DOHH2 (cell line): Measurements from ENCODE around the gene VEGFA.

ENCODE experiments used
- H3F3A ChIP-seq: fragments of 200-600 bp; sonication (generic), shearing (Covaris generic); 2 replicates; pipeline ENCODE4 v1.6.0; 2016; ENCODE audit warnings: antibody characterized with exemption, mild to moderate bottlenecking; ENCODE audit not compliant: control insufficient read depth, insufficient read depth
- H3K27ac ChIP-seq: fragments of 200-600 bp; sonication (generic); 2 replicates; pipeline ENCODE4 v1.5.1; 2014; ENCODE audit warnings: low read depth, mild to moderate bottlenecking, low read length, moderate library complexity
- H3K27me3 ChIP-seq: fragments of 200-600 bp; sonication (generic); 2 replicates; pipeline ENCODE4 v1.6.1; 2014; ENCODE audit warnings: mild to moderate bottlenecking, low read length, mixed read lengths; ENCODE audit not compliant: control insufficient read depth
- H3K36me3 ChIP-seq: fragments of 200-600 bp; sonication (generic); 2 replicates; pipeline ENCODE4 v1.6.1; 2014; ENCODE audit warnings: mild to moderate bottlenecking, low read length, moderate library complexity, mixed read lengths; ENCODE audit not compliant: control insufficient read depth
- H3K4me1 ChIP-seq: fragments of 200-600 bp; sonication (generic); 2 replicates; pipeline ENCODE4 v1.6.1; 2014; ENCODE audit warnings: mild to moderate bottlenecking, low read length, mixed read lengths; ENCODE audit not compliant: control insufficient read depth
- H3K4me2 ChIP-seq: fragments of 200-600 bp; sonication (generic); 2 replicates; pipeline ENCODE4 v1.6.0; 2014; ENCODE audit warnings: mild to moderate bottlenecking, low read length, moderate library complexity
- H3K4me3 ChIP-seq: fragments of 200-600 bp; sonication (generic); 2 replicates; pipeline ENCODE4 v1.5.1; 2014; ENCODE audit warnings: mild to moderate bottlenecking, low read length, mixed read lengths
- H3K79me2 ChIP-seq: fragments of 200-600 bp; sonication (generic); 2 replicates; pipeline ENCODE4 v1.6.1; 2014; ENCODE audit warnings: mild to moderate bottlenecking, low read length, mixed read lengths; ENCODE audit not compliant: control insufficient read depth
- H3K9me2 ChIP-seq: fragments of 200-600 bp; sonication (generic); replicated peaks from 2 replicates; pipeline ENCODE4 v1.6.1; 2014; ENCODE audit warnings: mild to moderate bottlenecking, low read length, mixed read lengths; ENCODE audit not compliant: control insufficient read depth
- H3K9me3 ChIP-seq: fragments of 200-600 bp; sonication (generic); 2 replicates; pipeline ENCODE4 v1.6.1; 2014; ENCODE audit warnings: antibody characterized with exemption, low read length, mixed read lengths; ENCODE audit not compliant: control insufficient read depth, insufficient read depth
- H4K20me1 ChIP-seq: fragments of 200-600 bp; sonication (generic); 2 replicates; pipeline ENCODE4 v1.6.0; 2014; ENCODE audit warnings: low read depth, mild to moderate bottlenecking, antibody characterized with exemption, low read length, moderate library complexity; ENCODE audit not compliant: control insufficient read depth, insufficient read depth
- CTCF ChIP-seq: fragments of 200-600 bp; sonication (generic); IDR thresholded peaks from one replicate; pipeline ENCODE4 v1.5.1; 2014; ENCODE audit warnings: antibody characterized with exemption, mild to moderate bottlenecking, low read depth, low read length; ENCODE audit not compliant: poor library complexity, severe bottlenecking
- EZH2phosphoT487 ChIP-seq: fragments of 200-600 bp; sonication (generic); IDR thresholded peaks from 2 replicates; pipeline ENCODE4 v1.6.1; 2017; ENCODE audit warnings: borderline replicate concordance, mild to moderate bottlenecking, antibody characterized with exemption, low read length, moderate library complexity, mixed read lengths

The VEGFA gene

DNA sequence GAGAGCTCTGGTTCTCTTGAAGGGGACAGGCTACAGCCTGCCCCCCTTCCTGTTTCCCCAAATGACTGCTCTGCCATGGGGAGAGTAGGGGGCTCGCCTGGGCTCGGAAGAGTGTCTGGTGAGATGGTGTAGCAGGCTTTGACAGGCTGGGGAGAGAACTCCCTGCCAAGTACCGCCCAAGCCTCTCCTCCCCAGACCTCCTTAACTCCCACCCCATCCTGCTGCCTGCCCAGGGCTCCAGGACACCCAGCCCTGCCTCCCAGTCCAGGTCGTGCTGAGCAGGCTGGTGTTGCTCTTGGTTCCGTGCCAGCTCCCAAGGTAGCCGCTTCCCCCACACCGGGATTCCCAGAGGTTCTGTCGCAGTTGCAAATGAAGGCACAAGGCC, 9.8 kb downstream of the VEGFA start:
- Histone ChIP-seq H3K79me2 (peaks cover 22% of the 10 kb centered on the region), H4K20me1 (peaks cover 20% of the 10 kb centered on the region), H3K4me1 (peaks cover 14% of the 10 kb centered on the region), H3F3A (no peaks in the 10 kb centered on the region), H3K4me3 (no peak overlapping the region), H3K9me3 (no peaks in the 10 kb centered on the region), H3K4me2 (no peak overlapping the region), H3K27me3 (no peaks in the 10 kb centered on the region), H3K9me2 (no peaks in the 10 kb centered on the region), H3K27ac (no peak overlapping the region), H3K36me3 (peaks cover 92% of the 10 kb centered on the region)
- TF ChIP-seq CTCF (no peak), EZH2phosphoT487 (no peak)

GRCh38 chr6:43780293-43780692, 10.3 kb downstream of the VEGFA start:
- peaks cover 9% of the 10 kb centered on the region for H3K4me1 ChIP-seq
- H3F3A ChIP-seq, result no peaks in the 10 kb centered on the region
- no peaks in the 10 kb centered on the region for H3K9me2 ChIP-seq
- H3K27ac ChIP-seq, result no peak overlapping the region
- no peak overlapping the region for H3K4me2 ChIP-seq
- H3K4me3 ChIP-seq, result no peak overlapping the region
- H3K27me3 ChIP-seq, result no peaks in the 10 kb centered on the region
- H3K36me3 ChIP-seq, result peaks cover 91% of the 10 kb centered on the region
- peaks cover 17% of the 10 kb centered on the region for H3K79me2 ChIP-seq
- TF ChIP-seq EZH2phosphoT487 (no peak), CTCF (no peak)
- peaks cover 16% of the 10 kb centered on the region for H4K20me1 ChIP-seq
- no peaks in the 10 kb centered on the region for H3K9me3 ChIP-seq

- Histone ChIP-seq H3F3A (0 out of 2 replicates have a peak, but pooled peaks cover 4% of the 10 kb centered on the region), H3K9me2 (no peaks in the 10 kb centered on the region), H3K79me2 (peaks cover 8% of the 10 kb centered on the region), H3K4me3 (no peak overlapping the region), H4K20me1 (peaks cover 8% of the 10 kb centered on the region), H3K4me2 (no peak overlapping the region), H3K36me3 (peaks cover 85% of the 10 kb centered on the region), H3K4me1 (no peaks in the 10 kb centered on the region), H3K9me3 (no peaks in the 10 kb centered on the region), H3K27me3 (no peaks in the 10 kb centered on the region), H3K27ac (no peak overlapping the region)
- TF ChIP-seq CTCF, result no peak
- no peak for TF ChIP-seq EZH2phosphoT487
Observed at GRCh38 chr6:43780941-43781928, 11.2 kb downstream of the VEGFA start.
